ENCODE measurements around the gene IRF2. TPM values are rescaled to one million over a fixed set of nuclear protein-coding genes. Genes with fewer than 3 reads are reported as not detected.

IRF2 gene
- total RNA-seq, 2 donors from 2014 or later = 25.1 to 29.4 TPM

DNA sequence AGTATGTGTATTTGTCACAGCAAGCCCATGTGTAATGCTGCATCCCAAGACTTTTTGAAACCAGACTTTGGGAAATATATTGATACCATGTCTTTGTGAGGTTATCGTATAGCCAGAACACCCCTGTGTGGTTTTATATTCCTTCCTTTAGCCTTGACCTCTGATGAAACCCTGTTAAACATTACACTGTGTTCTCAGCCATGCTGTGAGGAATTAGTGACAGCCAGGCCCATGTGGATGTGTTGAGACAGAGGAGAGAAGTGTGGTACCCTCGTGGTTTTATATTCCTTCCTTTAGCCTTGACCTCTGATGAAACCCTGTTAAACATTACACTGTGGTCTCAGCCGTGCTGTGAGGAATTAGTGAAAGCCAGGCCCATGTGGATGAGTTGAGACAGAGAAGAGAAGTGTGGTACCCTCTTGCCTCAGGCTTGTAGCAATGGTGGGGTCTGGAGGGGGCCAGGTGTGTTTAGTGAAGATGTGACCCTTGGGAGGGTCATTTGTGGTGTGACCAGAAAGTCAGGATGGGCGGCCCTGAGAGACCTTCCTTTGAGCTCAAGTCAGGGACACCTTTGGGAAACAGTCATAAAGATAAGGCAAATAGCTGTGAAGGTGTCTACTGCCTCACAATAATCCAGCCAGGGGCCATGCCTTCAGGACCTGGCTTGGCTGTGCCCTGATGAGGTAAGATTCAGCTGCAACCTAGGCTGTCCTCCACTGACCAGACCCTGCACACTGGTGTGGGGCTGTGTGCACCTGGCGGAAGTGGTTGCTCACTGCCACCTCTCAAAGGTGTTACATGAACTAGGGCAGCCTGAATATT is 110.0 kb downstream of the IRF2 start:
- intact Hi-C loops (cut with DNase I) = no loop called here
- DNase-seq (ENCODE audit: low spot score) = no peak

DNA sequence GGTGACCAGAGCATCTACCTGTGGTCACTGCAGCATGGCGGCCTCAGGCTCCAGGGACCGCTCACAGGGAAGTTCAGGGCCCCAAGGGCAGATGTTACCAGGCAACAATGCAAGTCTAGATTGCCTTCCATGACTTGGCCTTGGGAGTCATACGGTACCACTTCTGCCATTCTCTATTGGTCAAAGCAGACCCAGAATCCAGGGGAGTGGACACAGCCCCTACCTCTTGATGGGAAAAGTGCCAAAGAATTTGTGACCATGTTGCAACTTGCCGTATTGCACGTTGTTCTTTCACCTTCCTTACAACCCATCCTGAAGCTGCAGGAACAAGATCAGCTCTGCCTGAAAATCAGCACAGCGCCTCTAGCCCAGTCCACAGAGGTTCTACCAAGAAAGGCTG is 111.1 kb downstream of the IRF2 start:
- DNase-seq (ENCODE audit: low spot score) = no peak
- intact Hi-C loops (cut with DNase I) = no loop called here

DNA sequence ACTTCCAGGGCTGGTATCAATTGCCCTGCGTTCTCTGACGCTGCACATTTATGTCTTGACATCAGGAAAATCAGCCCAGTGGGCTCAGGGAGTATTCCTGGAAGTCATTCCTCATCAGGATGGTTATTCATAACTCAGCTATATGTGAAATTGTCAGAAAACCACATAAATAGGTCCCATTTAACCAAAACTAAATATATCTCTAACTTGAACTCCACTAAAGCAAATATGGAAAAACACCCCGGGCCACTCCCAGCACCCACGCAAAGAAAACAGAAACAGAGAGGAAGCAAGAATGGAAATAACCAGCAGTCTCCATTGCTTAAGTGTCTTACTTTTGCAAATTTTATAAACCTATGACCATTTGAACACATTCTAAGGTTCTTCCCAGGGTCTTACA is 112.0 kb downstream of the IRF2 start:
- no peak for DNase-seq (ENCODE audit: low spot score)
- intact Hi-C loops (cut with DNase I) = no loop called here

DNA sequence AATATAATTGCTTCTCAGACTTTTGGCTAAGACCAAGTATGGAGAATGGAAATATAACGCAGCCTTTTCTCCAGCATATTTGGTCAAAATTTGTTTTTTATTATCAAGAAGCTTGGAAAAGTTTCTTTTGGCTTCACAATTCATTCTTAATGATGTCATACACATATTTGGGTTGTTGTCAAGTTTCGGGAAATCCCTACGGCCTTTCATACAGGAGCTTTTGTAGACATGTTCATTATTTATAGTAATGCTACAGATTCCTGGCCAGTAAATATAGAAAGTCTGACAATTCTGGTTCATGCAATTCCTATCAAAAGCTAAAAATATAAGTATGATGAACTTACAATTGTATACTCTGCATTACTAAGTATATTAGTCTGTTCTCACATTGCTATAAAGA is 112.9 kb downstream of the IRF2 start:
- intact Hi-C loops (cut with DNase I) = no loop called here
- no peak for DNase-seq (ENCODE audit: low spot score)

DNA sequence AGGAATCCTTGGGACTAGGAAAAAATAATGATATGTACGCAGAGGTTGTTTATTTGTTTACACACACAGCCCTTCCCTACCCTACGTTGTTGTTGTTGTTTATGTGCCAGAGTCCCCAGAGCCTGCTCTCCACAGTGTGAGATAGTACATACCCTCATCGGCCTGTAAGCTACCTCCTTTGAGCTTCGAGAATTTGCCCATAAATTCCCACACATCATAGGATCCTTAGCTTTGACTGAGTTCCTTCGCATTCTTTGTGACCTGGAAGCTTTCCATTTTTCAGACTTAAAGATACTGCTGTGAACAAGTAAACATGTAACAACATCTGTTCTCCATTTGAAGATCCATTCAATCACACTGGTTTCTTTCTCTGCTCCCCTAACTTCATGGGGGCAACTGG is 114.5 kb downstream of the IRF2 start:
- intact Hi-C loops (cut with DNase I) = no loop called here
- DNase-seq (ENCODE audit: low spot score) = no peak

DNA sequence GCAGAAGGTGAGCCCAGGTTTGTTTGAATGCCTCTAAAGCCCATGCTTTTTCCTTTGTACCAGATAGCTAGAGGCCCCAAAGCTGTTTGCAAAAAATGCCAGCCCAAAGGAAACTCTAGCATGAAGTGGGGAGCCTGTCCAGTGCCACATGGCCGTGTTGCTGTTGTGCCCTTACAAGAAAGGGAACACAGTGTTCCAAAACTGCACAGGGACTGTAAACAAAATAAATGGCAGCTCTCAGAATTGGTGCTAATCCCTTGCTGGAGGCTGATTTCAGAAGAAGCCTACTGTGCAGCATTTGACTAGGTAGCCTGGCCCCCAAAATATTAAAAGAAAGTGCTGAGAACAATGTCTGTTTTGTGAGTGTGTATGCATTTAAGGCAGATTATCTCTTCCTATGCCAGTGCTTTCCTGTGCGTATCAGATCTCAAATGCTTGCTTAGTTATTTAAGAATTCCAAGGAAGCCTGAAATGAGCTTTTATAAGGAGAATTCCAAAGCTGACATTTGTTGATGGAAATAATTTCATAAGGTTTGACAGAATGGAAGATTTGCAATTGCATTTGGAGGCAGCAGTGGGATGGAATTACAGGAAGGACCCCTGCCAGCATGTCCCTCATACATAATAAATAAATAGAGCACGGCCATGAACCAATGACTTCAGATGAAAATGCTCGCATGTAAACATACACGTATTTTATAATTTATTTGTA is 115.7 kb downstream of the IRF2 start:
- intact Hi-C loops (cut with DNase I) = no loop called here

DNA sequence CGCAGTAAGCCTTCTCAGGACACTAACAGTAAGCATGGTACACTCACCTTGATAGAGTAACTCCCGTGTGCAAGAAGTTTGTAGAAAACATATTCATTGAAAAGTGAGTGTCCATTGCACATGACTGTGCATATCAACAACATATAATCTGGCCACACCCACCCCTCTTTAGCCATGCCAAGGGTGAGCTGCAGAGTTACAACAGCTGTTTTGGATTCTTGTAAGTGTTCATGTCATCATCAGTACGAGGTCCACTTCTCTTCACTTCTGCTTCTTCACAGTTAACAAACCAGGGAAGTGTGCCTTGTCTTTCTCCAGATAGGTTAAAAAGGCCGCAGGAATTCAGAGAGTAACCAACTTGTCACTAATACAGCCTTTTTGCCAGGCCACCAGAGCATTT is 116.6 kb downstream of the IRF2 start:
- DNase-seq (ENCODE audit: low spot score) = no peak
- intact Hi-C loops (cut with DNase I) = no loop called here

More for the DNA sequence above, 115.7 kb downstream of the IRF2 start:
- no peak for DNase-seq (ENCODE audit: low spot score)

DNA sequence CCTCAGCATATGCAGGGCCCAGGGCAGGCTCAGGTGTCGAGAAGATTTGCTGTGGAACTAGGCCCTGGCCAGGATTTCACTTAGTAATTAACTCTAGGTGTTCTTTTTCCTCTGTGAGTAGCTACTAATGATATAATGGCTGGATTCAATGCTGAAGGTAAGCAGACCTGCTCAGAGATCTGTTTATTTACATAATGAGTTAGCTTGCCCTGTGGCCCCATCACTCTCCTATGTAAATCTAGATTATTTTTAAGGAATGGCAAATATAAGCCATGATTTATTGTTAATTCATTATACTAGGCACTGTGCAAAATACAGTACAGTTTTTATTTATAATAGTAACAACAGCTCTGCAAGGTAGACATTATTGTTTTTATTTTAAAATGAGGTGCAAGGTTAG is 117.2 kb downstream of the IRF2 start:
- intact Hi-C loops (cut with DNase I) = no loop called here
- DNase-seq (ENCODE audit: low spot score) = no peak

DNA sequence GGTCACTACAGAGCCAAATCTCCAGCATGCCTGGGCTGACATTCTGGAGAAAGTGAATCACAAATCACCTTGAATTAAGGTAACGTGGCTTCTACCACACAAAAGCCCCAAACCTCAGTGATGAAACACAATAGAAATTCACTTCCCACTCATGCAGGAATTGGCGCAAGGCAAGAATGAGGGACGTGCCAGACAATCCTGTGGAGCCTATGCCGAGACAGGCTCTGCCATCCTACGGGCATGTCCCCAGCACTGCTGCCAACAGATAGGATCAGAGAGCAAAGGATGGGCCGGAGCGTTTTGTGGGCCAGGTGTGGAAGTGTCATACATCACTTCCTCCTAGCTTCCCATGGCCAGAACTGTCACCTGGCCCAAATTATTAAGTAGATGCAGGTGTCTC is 118.0 kb downstream of the IRF2 start:
- intact Hi-C loops (cut with DNase I) = no loop called here
- DNase-seq (ENCODE audit: low spot score) = no peak

DNA sequence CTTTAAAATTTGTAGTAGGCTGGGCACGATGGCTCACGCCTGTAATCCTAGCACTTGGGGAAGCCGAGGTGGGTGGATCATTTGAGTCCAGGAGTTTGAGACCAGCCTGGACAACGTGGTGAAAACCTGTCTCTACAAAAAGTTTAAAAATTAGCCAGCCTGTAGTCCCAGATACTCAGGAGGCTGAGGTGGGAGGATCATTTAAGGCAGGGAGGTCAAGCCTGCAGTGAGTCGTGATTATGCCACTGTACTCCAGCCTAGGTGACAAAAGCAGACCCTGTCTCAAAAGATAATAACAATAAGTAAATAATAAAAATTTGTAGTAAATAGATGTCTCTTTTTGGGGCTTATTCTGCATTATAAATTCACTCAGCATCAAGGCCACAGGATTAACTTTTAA is 118.5 kb downstream of the IRF2 start:
- no peak for DNase-seq (ENCODE audit: low spot score)
- intact Hi-C loops (cut with DNase I) = no loop called here

DNA sequence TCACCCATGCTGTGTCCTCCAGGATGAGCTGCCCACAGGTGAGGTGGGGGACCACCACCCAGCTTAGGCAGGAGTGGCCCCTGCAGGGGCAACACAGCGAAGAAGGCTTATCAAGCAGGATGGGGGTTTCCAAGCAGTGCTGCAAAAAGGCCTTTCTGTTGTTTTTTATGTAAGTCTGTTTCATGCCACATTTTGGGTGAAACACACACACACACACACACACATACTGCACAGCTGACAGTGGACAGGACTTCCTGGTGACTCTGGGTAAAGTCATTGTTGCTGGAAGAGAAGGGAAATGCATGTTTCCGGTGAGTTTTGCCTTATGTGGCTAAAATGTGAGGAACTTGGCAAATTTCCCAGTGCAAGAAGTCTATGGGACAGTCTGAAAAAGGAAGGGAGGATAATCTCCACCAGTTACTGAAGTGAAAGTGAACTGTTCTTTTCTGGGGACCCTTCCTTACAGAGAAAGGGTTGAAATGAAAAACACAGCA is 119.2 kb downstream of the IRF2 start:
- intact Hi-C loops (cut with DNase I) = no loop called here
- no peak for DNase-seq (ENCODE audit: low spot score)

DNA sequence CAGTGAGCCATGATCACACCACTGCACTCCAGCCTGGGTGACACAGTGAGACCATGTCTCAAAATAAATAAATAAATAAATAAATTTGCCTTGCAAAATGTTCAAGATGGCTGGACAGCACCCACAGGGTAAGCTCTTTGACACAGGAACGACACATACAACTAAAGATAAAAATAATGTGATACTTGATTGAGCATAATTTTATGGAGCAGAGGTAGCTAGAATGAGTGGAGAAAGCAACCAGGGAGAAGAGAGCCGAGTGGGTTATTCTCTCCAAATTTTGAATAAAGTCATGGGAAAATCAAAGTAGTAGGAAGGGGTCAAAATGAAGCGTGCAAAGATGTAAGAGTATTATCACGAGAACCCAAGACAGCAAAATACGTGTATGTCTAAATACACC is 121.5 kb downstream of the IRF2 start:
- no peak for DNase-seq (ENCODE audit: low spot score)
- intact Hi-C loops (cut with DNase I) = no loop called here

DNA sequence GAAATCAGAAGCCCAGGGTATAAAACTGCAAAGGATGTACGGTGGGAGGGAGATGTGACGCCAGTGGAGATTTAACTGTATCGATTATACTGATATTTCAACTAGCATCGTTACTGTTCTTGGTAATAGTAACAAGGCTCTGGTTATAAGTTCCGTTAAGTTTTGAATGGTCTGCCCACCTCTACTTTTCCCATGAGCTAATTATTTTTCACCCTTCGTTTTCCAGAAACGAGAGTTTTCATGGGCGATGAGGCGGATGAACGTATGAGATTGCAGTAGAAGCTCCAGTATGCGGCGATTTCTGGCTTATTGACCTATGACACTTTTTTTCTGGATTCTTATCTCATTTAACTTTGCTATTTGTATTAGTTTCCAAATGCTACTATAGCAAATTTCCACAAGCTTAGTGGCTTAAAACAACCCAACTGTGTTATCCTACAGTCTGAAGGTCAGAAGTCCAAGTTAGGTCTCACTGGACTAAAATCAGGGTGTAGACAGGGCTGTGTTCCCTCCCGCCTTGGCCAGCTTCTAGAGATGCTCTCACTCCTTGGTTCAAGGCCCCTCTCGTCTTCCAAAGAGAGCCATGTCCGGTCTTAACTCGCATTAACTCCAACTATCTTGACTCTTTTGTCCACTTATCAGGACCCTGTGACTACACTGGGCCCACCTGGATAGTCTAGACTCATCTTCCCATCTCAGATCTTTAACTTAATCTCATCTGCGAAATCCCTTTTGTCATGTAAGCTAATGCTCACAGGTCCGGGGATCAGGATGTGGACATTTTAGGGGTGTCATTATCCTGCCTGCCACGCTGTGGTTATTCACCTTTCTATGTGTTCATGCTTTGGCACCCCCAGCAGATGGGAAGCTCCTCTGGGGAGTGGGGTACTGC is 122.5 kb downstream of the IRF2 start:
- DNase-seq (ENCODE audit: low spot score) = no peak
- intact Hi-C loops (cut with DNase I) = no loop called here

DNA sequence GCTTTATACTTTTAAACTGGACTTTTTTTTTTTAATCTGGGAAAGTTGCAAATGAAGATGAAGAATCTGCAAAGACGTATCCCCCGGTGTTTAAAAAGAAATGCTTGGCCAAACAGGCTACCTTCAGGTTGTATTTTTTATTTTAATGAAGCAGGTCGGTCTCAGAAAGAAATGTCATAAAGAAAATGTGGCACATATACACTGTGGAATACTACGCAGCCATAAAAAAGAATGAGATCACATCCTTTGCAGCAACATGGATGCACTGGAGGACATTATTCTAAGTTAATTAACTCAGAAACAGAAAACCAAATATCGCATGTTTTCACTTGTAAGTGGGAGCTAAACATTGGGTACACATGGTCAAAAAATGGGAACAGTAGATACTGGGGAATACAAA is 123.4 kb downstream of the IRF2 start:
- no peak for DNase-seq (ENCODE audit: low spot score)

DNA sequence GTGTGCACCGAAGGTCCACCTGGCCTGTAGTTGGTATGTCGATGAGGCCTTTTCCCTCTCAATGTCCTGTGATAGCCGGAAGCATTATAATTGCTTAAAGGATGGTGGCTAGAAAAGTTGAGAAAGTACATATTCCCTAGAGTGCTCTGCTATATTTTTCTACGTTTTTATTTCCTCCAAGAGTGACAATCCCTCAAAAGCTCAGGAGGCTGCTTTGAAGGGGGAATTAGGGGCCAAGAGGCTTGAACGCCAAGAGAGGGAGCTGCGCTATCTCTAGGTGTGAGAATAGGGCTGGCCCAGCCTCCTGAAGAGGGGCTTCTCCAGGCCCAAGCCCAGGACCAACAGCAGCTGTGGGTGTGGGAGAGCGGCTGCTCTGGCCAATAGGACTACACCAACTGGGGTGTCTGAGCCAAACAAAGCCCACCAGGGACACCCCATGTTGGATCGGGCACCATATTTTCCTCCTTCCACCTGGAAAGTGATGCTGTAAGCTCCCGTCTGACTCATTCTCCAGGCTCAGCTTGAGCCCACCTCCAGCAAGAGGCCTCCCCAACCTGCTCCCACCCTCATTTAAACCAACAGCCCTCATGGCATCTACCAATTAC is 124.0 kb downstream of the IRF2 start:
- intact Hi-C loops (cut with DNase I) = no loop called here
- no peak for DNase-seq (ENCODE audit: low spot score)

More for the DNA sequence above, 123.4 kb downstream of the IRF2 start:
- intact Hi-C loops (cut with DNase I) = no loop called here

DNA sequence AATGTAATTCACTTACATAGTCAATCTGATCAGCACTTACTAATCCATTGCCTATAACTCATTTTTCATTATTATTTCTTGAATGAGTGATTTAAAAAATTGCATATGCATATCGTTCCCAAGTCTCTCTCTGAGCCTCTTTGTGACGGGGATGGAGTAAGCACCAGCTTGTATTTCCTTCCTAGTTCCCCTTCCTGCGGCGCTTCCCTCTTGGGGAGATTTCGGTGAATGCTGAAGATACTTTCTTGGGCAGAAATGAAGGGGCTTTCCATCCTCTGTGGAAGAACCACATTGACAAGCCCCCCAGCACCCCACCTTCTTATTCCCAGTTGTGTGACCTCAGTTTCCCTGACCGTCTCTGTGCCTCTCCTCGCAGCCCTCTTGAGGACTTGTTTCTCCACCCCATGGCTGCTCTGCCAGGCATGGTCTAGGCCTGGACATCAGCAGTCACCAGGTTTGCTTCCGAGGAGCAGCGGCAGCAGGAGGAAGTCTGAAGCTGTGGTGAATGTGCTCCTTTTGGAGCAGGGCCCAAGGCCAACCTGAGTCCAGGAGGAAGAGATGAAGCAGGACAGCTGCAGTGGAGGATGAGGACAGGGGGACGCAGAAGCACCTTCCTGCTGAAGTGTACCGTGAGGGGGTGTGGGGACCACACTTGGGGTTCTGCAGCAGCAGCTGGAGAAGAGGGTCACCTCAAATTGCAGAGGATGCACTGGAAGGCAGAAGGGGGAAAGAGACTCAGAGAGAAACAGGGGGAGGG is 124.9 kb downstream of the IRF2 start:
- no peak for DNase-seq (ENCODE audit: low spot score)
- intact Hi-C loops (cut with DNase I) = no loop called here

DNA sequence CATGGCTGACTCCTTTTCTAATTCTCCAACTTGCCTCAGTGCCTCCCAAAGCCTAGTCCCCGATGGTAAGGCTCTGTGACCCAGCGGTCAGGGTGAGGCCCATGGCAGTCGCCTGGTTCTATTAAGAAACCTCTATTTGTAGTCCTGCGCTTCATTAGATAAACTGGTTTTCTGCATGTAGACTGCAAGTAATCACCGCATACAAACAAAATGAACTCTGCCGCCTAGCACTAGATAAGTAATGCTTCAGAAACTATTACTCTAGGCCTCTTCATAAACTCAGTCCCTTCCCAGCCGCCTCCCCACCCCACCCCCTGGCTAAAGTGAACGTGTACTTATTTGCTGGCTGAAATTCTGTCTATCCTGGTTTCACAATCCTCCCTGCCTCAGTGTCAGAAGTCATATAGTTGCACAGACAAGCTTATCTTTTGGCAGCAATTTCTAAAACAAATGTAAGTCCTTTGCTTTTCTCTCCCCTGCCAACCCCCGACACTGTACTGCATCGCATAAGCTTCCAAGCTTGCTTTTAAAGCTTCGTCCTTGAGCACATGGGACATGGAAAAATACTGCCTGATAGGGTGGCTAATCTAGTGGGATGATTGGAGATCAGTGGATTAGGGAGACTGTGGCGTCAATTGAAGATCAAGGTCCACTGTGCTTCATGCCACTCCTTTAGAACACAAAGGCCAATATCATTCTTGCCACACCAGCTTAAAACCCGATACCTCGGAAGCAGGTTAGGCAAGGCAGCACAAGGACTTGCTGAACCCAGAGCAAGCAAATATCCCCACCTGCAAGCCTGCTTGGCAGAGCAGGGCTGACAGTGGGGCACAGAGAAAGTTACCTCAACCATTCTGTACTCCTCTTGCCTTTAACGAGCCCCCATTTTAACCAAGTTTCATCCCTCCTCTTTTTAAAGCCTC is 125.8 kb downstream of the IRF2 start:
- DNase-seq (ENCODE audit: low spot score) = no peak
- intact Hi-C loops (cut with DNase I) = no loop called here

All from posterior vena cava (tissue), 2 donors.